HTERT RPE-1 (cell line): ENCODE measurements around the gene SMYD4.
"Not testable (repeated sequence)": the region's sequence is repeated elsewhere in the genome, so short reads cannot be mapped to it uniquely, and the experiment has no call there.

Experiments
- in situ Hi-C: fragments of 300-500 bp; cut with MboI; formaldehyde crosslinking; loops from 4 replicates; pipeline ENCODE4 v1.14.3; 2020; ENCODE audit warnings: low sequenced_read_pairs

Gene SMYD4

DNA sequence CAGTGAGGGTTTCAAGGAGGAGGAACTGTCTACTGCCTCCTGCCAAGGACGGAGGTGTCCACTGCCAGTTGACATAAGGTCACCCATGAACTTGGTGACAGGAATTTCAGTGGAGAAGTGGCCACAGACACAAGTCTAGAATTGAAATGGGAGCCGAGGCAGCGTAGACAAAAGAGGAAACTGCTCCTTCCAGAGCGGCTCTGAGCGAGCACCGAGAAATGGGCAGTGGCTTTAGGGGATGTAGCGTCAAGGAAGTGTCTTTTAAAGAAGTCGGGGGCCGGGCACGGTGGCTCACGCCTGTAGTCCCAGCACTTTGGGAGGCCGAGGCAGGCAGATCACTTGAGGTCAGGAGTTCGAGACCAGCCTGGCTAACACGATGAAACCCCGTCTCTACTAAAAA, 70.9 kb downstream of the SMYD4 start:
- in situ Hi-C loops: no loop called here

DNA sequence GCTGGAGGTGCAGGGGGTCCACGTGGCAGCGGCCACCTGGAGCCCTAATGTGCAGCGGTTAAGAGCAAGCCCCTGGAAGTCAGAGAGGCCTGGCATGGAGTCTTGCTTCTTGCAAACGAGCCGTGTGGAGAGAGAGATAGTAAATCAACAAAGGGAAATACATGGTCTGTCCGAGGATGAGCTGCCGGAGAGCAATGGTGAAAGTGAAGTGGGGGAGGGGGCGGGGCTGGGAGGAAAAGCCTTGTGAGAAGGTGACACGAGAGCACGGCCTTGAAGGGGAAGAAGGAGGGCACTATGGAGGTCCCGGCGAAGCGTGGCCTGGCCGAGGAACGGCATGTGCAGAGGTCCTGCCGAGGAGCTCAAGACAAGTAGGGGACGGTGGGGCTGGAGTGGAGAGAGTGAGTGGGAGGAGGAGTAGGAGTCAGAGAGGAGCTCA, 73.9 kb downstream of the SMYD4 start:
- in situ Hi-C loops: no loop called here

DNA sequence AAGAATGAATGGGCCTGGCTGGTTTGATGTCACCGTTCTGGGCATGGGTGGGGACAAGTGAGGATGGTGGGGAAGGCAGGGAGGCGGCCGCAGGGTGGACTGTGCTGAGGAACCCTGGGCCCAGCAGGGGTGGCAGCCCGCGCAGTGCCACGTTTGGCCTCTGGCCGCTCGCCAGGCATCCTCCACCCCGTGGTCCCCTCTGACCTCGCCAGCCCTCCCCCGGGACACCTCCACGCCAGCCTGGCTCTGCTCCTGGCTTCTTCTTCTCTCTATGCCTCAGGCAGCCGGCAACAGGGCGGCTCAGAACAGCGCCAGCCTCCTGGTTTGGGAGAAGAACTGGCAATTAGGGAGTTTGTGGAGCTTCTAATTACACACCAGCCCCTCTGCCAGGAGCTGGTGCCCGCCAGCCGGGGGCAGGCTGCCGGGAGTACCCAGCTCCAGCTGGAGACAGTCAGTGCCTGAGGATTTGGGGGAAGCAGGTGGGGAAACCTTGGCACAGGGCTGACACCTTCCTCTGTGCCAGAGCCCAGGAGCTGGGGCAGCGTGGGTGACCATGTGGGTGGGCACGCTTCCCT, 74.4 kb downstream of the SMYD4 start:
- in situ Hi-C loops: no loop called here

DNA sequence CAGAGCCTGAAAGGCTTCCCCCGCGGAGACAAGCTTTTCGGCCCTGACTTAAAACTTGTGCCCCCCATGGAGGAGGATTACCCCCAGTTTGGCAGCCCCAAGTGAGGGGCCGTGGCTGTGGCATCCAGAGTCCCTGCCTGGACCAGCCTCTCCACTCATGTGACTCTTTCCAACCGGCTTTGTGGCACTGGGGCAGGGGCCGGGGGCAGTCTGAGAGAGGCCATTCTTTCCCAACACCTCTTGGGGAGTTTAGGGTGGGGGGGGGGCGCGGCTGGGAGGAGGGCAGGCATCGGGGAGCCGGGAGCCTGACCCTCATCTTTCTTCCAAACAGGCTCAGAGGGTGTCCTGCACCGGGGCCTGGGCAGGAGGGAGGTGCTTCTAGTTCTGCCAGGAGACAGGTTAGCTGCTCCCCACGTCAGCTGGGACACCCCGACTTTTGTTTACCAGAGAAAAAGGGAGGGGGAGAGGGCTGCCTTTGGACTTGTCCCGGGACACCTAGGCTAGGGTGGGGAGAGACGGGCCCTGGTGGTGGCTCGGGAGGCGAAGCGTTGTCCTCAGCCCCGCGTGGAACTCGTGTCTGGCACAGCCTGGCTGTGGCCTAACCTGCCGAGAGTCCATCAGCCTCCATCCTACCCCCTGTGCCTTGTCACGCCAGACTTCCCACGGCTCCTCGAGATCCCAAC, 75.1 kb downstream of the SMYD4 start:
- in situ Hi-C loops: no loop called here

DNA sequence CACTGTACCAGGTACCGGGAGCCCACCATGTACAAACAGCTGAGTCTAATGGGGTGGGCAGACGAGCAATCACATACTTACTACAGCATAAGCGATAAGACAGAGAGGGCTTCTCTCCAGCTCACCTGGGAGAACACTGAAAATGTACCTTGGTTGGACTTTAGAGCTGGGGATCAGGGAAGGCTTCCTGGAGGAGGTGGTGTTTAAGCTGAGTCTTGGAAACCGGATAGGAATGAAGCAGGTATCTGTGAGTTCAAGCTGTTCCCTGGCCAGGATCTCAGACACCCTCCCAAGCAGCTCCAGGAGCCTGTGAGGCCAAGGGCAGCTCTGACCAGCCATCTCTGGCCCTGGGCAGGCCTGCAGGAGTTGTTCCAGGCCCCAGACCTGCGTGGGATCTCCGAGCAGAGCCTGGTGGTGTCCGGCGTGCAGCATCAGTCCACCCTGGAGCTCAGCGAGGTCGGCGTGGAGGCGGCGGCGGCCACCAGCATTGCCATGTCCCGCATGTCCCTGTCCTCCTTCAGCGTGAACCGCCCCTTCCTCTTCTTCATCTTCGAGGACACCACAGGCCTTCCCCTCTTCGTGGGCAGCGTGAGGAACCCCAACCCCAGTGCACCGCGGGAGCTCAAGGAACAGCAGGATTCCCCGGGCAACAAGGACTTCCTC, 75.8 kb downstream of the SMYD4 start:
- in situ Hi-C loops: no loop called here

DNA sequence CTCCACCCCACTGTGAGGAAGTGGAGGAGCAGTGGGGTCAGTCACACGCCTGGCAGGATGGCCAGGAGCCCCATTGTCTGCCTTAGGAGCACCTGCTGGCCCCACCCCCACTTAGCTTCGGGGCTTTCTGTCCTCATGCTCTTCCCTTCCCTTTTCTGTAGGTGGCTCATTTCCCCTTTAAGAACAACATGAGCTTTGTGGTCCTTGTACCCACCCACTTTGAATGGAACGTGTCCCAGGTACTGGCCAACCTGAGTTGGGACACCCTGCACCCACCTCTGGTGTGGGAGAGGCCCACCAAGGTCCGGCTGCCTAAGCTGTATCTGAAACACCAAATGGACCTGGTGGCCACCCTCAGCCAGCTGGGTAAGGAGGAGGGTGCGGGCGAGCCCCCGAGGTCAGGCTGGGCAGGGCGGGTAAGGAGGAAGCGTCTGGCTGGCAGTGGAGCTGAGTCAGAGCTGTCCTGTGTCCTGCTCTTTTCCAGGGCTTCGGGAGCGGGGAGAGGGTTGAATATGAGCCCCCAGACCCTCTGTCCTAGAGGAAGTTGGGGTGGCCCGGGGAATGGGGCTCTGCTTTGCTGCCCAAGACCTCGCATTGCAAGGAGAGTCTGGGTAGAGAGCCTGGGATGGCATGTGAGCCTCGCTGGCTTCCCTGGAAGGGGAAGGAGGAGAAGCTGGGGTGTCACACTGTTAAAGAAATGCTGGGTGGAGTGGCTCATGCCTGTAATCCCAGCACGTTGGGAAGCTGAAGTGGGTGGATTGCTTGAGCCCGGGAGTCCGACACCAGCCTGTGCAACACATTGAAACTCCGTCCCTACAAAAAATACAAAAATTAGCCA, 77.1 kb downstream of the SMYD4 start:
- in situ Hi-C loops: no loop called here

DNA sequence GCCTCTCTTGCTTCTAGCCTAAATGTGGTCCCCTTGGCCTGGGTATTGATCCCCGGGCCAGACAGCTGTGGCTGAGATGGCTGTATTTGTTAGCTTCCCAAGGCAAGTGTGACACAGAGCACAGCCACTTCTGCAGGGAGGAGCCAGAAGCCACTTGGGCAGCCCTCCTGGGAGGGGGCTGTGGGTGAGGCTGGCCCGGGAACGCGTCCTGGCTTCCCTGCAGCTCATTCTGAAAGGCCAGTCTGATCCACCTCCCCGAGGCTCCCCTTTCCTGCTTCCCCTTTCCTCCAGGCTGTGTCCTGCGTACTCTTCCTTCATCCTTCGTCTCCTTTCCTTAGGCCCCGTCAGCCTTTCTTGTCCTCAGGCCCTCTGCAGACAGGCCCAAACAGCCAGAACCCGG, 79.1 kb downstream of the SMYD4 start:
- in situ Hi-C loops: no loop called here

DNA sequence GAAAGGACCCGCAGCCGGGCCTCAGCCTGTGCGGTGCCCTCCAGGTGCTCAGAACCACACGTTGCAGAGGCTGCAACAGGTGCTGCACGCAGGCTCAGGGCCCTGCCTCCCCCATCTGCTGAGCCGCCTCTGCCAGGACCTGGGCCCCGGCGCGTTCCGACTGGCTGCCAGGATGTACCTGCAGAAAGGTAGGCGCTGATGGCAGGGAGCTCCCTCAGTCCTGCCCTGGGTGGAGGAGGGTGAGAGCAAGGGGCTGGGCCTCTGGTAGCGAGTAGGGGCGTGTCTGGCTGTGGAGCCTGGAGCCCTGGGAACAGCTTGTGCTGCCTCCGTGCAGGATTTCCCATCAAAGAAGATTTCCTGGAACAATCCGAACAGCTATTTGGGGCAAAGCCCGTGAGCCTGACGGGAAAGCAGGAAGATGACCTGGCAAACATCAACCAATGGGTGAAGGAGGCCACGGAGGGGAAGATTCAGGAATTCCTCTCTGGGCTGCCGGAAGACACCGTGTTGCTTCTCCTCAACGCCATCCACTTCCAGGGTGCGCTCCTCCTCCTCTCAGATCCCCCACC, 82.6 kb downstream of the SMYD4 start:
- in situ Hi-C loops: no loop called here

DNA sequence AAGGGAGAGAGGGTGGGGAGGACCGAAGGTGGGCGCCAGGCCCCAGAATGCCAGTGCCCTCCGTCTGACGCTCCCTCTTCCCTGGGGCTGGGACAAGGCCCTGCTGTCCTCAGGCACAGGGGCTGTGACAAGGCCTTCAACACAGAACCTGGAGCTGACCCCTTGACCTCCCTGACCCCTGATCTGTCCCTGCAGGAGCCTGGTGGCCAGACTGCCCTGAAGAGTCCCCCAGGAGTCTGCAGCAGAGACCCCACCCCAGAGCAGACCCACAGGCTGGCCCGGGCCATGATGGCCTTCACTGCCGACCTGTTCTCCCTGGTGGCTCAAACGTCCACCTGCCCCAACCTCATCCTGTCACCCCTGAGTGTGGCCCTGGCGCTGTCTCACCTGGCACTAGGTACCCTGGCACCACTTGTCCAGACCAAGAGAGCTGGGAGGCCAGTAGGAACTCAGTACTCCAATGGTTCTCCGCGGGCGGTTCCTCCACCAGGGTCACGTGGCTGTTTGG, 84.1 kb downstream of the SMYD4 start:
- in situ Hi-C loops: no loop called here

DNA sequence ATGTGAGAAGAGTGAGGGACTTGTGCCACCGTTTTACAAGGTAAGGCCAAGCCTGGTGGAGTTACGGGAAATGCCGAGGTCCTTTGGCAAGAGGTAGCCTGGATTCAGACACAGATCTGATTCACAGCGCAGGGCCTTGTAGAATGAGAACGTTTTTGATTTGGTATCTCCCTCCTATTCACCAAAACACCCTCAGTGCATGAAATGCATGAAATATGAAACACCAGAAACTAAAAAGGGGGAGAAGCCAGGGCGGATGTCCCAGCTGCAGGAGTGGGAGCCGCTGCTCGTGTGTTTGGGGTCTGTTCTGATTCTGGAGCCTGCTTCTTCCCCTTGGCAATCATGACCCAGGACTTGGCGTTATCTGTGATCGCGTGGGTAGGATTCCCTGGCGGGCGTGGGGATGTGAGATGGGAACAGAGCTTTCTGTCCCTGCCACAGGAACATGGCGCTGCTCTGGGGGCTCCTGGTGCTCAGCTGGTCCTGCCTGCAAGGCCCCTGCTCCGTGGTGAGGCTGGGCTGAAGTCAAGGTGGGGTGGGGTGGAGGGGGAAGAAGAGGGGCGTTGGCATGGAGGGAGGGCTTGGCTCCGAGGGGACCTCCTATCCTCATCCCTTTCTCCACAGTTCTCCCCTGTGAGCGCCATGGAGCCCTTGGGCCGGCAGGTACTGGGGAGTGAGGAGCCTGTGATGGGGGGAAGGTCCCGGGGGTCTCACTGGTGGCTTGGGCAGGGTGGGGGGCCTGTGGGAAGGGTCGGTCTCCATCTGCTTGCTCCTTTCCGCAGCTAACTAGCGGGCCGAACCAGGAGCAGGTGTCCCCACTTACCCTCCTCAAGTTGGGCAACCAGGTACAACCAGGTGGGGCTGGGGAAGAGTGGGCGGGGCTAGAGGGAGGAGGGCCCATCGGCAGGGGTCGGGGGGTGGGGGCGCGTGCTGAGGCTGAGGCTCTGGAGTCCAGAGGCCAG, 84.9 kb downstream of the SMYD4 start:
- in situ Hi-C loops: no loop called here

DNA sequence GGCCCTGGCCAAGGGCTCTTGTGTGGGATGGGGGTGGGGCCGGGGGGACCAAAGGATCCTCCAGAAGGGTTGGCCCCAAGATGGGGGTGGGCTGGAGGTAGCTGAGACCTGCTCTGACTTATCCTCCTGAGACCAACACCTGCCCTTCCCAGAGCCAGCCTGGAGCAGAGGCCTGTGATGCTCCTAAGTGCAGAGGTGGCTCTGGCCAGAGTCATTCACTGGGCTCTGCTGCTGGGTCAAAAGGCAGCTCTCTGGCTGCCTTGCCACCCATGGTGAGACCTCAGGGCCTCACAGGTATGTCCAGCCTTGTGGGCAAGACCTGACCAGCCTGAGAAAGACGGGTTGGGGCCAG, 86.6 kb downstream of the SMYD4 start:
- in situ Hi-C loops: no loop called here

DNA sequence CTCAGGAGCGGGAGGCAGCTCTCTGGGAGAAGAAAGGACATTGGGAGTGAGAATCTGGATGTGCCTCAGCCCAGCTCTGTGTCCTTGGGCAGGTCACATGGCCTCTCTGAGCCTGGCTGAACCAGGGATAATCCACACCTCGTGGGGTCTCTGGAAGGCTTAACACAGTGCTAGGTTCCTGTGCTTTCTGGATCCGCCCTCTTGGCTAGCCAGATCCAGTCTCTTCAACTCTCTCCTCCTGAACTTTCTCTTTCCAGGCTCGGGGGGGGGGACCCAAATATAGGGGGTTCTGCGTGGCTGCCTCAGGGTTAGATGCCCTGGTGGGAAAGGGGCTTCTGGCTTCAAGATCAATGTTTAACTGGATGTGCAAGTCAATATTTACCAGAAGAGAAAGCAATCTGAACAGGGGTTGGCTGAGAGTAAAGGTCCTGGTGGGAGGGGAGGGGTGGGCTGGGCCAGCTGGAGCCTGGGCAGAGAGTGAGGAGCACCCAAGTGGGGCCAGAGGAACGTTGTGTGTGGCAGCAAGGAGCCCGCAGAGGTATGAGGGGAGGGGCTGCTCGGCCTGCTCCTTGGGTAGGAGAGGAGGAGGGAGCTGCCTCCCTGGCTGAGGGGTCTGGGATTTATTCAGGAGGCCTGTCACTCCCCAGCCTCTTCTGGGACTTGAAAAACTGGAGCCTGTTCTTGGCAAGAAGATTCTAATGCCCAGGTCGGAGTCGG, 87.2 kb downstream of the SMYD4 start, which contains the start of gene SERPINF2:
Gene SERPINF2 (plus strand): TSS at position 501 of the 717 bp plus-strand sequence. CDS start 2,125 bp downstream, outside the sequence.
- in situ Hi-C loops: no loop called here

DNA sequence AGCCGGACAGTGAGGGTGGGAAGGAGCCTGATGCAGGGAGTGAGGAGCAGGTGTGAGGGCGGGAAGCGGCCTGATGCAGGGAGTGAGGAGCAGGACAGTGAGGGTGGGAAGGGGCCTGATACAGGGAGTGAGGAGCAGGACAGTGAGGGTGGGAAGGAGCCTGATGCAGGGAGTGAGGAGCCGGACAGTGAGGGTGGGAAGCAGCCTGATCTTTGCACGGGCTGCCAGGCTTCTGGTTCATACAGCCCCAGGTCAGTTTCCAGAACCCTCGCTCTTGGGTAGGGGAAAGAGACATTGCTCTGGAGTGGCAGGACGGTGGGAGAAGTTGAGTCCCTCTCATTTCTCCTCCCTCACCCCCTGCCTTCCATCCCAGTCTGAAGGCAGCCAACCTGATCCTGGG, 87.8 kb downstream of the SMYD4 start:
- in situ Hi-C loops: not testable (repeated sequence)

DNA sequence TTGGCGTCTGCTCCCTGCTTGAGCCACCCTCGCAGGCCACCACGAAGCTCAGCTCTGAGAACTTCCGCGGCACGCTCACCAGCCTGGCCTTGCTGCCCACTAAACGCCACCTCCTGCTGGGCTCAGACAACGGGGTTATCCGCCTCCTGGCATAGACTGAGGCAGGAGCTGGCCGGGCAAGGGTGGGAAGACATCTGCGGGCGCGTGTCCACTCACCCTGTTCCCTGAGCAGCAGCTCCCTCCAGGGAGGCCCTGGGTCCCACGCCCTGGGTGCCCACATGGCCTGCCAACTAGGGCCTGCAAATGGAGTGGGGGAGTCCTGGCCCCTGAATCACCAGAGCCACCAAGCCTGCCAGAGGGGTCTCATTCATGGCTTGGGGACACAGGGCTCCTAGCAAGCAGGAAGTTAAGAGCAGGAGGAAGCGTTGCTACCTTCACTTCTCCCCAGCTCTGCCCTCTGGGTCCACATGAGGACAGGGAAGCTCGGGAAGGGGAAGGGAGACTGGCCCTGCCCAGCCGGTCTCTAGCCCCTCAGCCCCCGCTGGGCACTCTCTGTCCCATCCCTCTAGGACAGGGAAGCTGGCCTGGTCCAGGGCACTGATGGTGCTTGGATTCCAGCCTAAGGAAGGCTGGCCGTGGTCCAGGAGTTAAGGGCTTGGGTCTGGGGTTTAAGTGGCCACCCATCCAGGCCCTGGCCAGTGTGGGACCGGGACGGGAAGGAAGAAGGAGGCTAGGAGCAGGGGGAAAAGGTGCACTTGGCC, 92.0 kb downstream of the SMYD4 start:
- in situ Hi-C loops: no loop called here

DNA sequence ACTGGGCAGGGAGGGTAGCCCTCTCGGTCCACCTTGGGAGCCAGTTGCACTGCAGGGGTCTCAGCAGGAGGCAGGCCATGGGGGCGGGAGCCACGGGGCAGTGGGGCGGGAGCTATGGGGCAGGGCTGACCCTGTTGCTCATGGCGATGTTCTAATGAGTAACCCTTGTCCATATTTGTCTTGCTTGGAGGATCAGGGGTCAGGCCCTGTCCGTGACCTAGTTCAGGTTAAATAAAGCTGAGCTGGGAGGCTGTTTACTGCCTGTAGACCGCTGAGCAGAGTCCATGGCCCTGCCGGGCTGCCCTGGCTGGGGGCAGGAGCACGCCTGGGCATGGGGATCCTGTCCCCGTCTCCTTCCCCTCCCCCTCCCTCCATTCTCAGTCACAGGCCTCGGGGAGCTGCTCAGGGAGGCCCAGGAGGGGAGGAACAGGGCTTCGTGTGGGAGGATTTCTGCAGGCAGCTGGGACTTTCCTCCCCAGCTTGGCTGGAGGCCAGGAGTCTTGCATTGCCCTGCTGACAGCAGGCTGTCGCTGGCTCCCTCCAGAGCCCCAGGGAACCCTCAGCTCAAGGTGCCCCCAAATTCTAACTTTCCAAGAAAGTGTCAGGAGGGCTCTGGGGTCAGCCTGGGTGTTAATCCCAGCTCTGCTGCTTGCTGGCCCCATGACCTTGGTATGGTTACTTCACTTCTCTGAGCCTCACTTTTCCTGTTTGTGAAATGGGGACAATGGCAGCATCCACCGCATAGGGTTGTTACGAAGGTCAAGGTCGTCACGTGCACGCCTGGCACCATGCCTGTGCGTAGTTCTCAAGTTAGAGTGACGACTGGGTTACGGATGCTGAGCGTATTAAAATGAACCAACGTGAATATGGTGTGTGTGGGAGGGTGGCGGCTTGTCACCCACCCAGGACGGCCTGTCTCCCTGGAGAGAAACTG, 93.1 kb downstream of the SMYD4 start:
- in situ Hi-C loops: no loop called here

DNA sequence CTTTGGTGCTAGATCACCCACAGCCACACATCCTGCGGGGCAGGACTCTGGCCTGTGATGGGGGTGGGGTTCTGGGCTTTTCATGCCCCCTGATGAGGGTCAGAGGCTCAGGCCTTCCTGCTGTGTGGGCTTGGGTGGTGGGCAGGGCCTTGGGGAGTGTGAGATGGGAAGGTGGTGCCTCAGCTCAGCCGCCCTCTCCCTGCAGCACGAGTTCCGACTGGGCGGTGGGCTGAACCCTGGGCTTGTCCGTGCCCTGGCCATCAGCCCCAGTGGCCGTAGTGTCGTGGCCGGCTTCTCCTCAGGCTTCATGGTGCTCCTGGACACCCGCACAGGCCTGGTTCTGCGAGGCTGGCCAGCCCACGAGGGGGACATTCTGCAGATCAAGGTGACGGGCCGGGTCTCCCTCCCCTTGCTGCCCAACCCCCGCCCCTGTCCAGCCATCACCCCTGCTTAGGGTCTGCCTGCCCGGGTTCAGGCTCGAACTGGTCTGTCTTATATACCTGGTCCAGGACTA, 93.8 kb downstream of the SMYD4 start:
- in situ Hi-C loops: no loop called here

DNA sequence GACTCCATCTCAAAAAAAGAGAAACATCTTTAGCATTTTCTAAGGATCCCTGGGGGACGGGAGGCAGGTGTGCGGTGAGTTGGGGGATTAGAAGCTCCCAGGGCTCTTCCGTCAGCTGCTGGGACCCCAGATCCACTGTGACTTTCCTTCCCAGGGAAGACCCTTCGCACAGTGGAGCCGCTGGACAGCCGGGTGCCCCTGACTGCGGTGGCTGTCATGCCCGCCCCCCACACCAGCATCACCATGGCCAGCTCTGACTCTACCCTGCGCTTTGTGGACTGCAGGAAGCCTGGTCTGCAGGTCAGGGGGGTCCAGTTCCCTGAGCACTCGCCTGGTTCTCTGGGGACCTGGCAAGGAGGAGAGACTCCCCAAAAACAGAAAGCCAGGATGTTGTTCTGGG, 94.3 kb downstream of the SMYD4 start:
- in situ Hi-C loops: no loop called here
